ENCODE measurements around the gene RPAP2.

RPAP2 gene

DNA sequence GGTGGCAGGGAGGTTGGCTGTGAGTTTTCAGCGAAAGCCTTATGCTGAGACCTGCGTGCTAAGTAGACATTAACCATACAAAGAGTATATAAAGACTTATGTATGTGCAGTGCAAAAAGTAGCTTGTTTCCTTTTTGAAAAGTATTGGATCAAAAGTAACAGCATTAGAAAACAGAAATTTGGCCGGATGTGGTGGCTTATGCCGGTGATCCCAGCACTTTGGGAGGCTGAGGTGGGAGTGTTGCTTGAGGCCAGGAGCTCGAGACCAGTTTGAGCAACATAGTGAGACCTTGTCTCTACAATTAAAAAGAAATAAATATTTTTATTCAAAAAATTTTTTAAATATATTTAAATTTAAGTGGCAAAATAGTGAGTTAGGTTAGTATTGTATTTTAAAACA is 2.2 kb downstream of the RPAP2 start:
- CTCF ChIA-PET, result interaction anchor here (1.5 to 5.4 kb wide), 4 partner anchors 10 to 790 kb away, joined by 3 to 41 read pairs (median 10); no protein-coding TSS in a partner anchor
- POLR2A ChIA-PET, result no interaction called here
- no peak overlapping the region for H3K4me3 ChIP-seq (ENCODE audit: low read depth, low read length)
- DNase-seq (ENCODE audit: low read depth, low spot score), result no peak
- TF ChIP-seq, protein P1, sequence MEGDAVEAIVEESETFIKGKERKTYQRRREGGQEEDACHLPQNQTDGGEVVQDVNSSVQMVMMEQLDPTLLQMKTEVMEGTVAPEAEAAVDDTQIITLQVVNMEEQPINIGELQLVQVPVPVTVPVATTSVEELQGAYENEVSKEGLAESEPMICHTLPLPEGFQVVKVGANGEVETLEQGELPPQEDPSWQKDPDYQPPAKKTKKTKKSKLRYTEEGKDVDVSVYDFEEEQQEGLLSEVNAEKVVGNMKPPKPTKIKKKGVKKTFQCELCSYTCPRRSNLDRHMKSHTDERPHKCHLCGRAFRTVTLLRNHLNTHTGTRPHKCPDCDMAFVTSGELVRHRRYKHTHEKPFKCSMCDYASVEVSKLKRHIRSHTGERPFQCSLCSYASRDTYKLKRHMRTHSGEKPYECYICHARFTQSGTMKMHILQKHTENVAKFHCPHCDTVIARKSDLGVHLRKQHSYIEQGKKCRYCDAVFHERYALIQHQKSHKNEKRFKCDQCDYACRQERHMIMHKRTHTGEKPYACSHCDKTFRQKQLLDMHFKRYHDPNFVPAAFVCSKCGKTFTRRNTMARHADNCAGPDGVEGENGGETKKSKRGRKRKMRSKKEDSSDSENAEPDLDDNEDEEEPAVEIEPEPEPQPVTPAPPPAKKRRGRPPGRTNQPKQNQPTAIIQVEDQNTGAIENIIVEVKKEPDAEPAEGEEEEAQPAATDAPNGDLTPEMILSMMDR (IDR thresholded peaks at IDR 0.05; ENCODE audit: insufficient read depth, low read length, missing control alignments), result no peak

DNA sequence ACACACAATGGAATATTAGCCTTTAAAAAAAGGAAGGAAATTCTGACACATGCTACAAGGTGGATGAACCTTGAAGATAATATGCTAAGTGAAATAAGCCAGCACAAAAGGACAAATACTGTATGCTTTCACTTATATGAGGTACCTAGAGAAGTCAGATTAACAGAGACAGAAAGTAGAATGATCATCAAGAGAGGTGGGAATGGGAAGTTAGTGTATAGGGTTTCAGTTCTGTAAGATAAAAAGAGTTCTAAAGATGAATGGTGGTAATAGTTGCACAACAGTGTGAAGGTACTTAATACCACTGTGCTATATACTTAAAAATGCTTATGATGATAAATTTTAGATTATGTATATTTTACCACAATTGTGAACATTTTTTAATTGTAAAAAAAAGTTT is 7.2 kb downstream of the RPAP2 start:
- ChIA-PET CTCF (interaction anchor here (1.2 to 1.7 kb wide), 2 partner anchors 22 to 290 kb away, joined by 3 read pairs; no protein-coding TSS in a partner anchor), POLR2A (no interaction called here)
- no peak for DNase-seq (ENCODE audit: low read depth, low spot score)
- TF ChIP-seq, protein P1 (IDR thresholded peaks at IDR 0.05; ENCODE audit: insufficient read depth, low read length, missing control alignments), result no peak
- no peak overlapping the region for H3K4me3 ChIP-seq (ENCODE audit: low read depth, low read length)

DNA sequence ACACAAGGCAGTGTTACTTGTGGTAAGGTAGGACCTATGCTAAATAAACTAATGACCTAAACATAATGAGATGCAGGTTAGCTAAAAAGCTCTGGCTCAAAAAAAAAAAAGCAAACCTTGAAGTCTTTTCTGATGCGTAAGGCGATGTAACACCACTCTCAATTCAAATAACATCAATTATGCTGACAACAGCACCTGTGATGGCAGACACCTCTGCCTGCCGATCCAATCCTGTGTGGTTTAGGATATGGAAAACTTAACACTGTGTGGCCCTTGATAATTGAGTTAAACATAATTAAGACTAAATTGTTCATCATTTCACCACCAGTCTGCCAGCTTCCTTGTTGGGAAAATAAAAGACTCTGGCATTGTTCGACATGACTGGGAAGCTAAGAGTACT is 9.1 kb downstream of the RPAP2 start:
- H3K4me3 ChIP-seq (ENCODE audit: low read depth, low read length), result no peak overlapping the region
- DNase-seq (ENCODE audit: low read depth, low spot score), result no peak
- ChIA-PET CTCF (interaction anchor here (1.0 to 5.8 kb wide), 6 partner anchors 8 to 511 kb away, joined by 4 to 27 read pairs (median 6); partner anchors contain the start of gene RPAP2), POLR2A (no interaction called here)
- TF ChIP-seq, protein P1 (IDR thresholded peaks at IDR 0.05; ENCODE audit: insufficient read depth, low read length, missing control alignments), result no peak

DNA sequence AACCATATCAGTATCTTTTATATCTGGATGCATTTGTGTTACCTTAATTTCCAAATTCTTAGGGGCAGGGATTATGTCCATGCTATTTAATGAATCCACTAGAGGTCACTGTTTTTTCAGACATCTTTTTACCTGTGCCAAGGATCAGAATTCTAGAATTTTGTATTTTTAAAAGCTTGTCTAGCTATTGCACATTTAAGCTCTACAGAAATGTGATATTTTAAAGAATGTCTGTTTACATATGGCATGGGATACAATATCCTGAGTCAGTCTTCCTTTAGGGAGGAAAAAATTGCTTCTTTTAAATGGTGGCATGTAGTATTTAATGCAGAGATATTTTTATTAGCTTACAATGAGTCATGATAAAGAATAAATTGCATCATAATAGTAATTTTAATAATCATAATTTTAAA is 11.3 kb downstream of the RPAP2 start:
- H3K4me3 ChIP-seq (ENCODE audit: low read depth, low read length), result no peak overlapping the region
- CTCF ChIA-PET, result interaction anchor here (0.7 to 5.8 kb wide), 35 partner anchors 9 to 524 kb away, joined by 3 to 41 read pairs (median 4); partner anchors contain the start of genes GLMN and RPAP2
- TF ChIP-seq, protein P1 (IDR thresholded peaks at IDR 0.05; ENCODE audit: insufficient read depth, low read length, missing control alignments), result peak; percentile 25
- POLR2A ChIA-PET, result no interaction called here
- DNase-seq (ENCODE audit: low read depth, low spot score), result no peak

DNA sequence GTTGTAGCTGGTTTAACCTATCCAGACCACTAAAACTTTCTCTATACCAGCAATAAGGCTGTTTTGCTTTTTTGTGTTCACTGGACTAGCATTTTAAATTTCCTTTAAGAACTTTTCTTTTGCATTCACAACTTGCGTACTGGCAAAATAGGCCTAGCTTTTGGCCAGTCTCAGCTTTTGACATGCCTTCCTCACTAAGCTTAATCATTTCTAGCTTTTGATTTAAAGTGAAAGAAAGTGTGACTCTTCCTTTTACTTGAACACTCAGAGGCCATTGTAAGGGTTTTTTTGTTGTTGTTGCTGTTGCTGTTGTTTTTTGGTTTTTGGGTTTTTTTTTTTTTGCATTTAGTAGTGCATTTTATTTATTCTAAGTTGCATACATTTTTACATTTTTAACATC is 15.2 kb downstream of the RPAP2 start:
- ChIA-PET CTCF (interaction anchor here (0.8 to 1.4 kb wide), 3 partner anchors 15 to 317 kb away, joined by 3 read pairs; no protein-coding TSS in a partner anchor), POLR2A (no interaction called here)
- no peak for DNase-seq (ENCODE audit: low read depth, low spot score)
- TF ChIP-seq, protein P1 (IDR thresholded peaks at IDR 0.05; ENCODE audit: insufficient read depth, low read length, missing control alignments), result no peak
- H3K4me3 ChIP-seq (ENCODE audit: low read depth, low read length), result no peak overlapping the region

DNA sequence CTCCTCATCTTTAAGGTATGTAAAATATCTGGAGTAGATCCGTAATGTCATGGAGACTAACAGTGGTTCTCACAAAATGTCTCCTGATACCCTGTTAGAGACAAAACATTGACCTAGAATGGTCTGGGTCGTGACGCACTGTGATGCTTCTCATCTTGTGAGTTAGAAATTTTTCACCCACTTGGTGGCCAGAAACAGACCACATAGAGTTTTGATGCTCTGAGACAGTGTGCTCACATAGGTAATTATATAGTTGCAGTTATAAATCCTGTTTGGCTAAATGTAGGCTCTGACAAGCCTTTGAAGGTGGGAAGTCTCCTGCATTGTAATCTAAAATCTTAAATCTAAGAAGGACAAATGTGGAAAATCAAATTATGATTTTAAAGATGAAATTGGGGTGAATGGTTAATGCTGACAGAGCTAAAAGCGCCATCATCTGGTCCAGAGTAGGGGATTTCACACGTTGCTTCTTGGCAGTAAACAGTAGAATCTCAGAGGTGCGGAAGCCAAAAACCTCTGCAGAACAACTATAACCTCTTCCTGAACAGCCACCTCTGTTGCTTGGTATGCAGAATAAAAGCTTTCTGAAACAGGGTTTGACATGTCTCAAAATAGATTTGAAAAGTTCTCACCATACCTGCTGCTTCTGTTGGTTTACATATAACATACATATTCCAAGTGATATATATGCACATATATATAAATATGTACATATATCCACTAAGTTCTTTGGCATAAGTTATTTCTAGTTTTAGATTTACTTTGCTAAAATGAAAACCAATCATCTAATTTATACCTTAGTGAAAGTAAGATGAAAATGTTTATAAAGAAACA is 17.1 kb downstream of the RPAP2 start:
- ChIA-PET POLR2A (no interaction called here), CTCF (interaction anchor here (1.3 to 1.7 kb wide), 2 partner anchors 11 to 318 kb away, joined by 3 to 4 read pairs; no protein-coding TSS in a partner anchor)
- no peak overlapping the region for H3K4me3 ChIP-seq (ENCODE audit: low read depth, low read length)
- no peak for DNase-seq (ENCODE audit: low read depth, low spot score)
- TF ChIP-seq, protein P1 (IDR thresholded peaks at IDR 0.05; ENCODE audit: insufficient read depth, low read length, missing control alignments), result no peak
